ENCODE results near the gene TAB2. TPM values are rescaled to one million over a fixed set of nuclear protein-coding genes. Genes with fewer than 3 reads are reported as not detected.

TAB2 gene
- total and polyA plus RNA-seq, 4 experiments from 2014 or later: 27.0 to 116 (median 68.4) TPM

DNA sequence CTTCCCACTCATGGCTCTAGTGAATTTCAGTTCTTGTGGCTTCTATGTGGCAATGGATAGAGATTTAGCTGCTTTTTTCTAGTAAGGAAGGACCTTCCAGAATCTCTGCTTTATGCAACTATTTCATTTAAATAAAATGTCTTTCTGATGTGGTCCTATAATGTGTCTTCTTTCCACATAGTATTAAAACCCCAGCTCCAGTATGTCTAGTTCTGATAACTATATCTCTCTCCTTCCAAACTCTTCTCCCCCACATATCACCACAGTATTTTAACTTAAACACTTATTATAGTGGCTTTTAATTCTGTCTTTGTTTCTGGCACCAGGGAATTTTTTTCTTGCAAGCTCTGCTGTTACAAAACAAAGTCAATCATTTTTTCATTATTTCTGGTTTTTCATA is 41.9 kb downstream of the TAB2 start:
- Histone ChIP-seq H3K27me3 (ENCODE audit: insufficient read depth, low read length) (no peaks in the 10 kb centered on the region), H3K27ac (ENCODE audit: low read depth, low read length) (no peak overlapping the region), H3K4me3 (ENCODE audit: low read length in 2 of 2) (no peak overlapping the region), H3K36me3 (ENCODE audit: insufficient read depth, low read length) (no peaks in the 10 kb centered on the region), H3K4me1 (ENCODE audit: insufficient read depth, low read length) (peaks cover 94% of the 10 kb centered on the region), H3K9me3 (ENCODE audit: control insufficient read depth in 1 of 2, low read length in 2 of 2) (no peaks in the 10 kb centered on the region)
- Mint-ChIP-seq H3K4me1 (peaks cover 59 to 81% (median 72%) of the 10 kb centered on the region in 4 donors), H3K9me3 (peaks cover 0 to 7% (median 2%) of the 10 kb centered on the region in 8 donors), H3K4me3 (peak overlapping the region in 5 of 8 donors; percentile 1 to 40 (median 14)), H3K27ac (peak overlapping the region; percentile 18 to 84 (median 31)), H3K36me3 (peaks cover 25 to 33% of the 10 kb centered on the region in 2 donors), H3K27me3 (no peaks in the 10 kb centered on the region)
- no peak for DNase-seq
- intact Hi-C loops (cut with micrococcal nuclease): loop anchor here (2.0 kb wide), 1 partner anchor 15 kb away; no protein-coding TSS in a partner anchor
- CTCF ChIA-PET (ENCODE audit: partially characterized antibody): interaction anchor here (1.0 to 1.5 kb wide), 3 partner anchors 10 to 72 kb away, joined by 3 to 4 read pairs (median 3); no protein-coding TSS in a partner anchor
- POLR2A ChIA-PET (ENCODE audit: partially characterized antibody): interaction anchor here (1.1 to 2.0 kb wide), 4 partner anchors 10 to 42 kb away, joined by 3 to 6 read pairs (median 4); partner anchors contain the start of gene TAB2

DNA sequence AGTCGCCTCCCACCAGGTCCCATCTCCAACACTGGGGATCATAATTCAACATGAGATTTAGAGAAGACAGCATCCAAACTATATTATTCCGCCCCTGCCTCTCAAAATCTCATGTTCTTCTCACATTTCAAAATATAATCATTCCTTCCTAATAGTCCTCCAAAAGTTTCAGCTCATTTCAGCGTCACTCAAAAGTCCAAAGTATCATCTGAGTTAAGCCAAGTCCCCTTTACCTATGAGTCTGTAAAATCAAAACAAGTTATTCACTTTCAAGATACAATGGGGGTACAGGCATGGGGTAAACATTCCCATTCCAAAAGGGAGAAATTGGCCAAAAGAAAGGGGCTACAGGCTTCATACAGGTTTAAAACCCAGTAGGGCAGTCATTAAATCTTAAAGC is 43.0 kb downstream of the TAB2 start:
- intact Hi-C loops (cut with micrococcal nuclease): no loop called here
- no peaks in the 10 kb centered on the region for H3K27me3 Mint-ChIP-seq
- H3K4me1 Mint-ChIP-seq: peaks cover 65 to 72% (median 69%) of the 10 kb centered on the region in 4 donors
- no peaks in the 10 kb centered on the region for H3K9me3 ChIP-seq (ENCODE audit: control insufficient read depth in 1 of 2, low read length in 2 of 2)
- peak overlapping the region in 1 of 8 donors; percentile 12 for H3K4me3 Mint-ChIP-seq
- H3K36me3 ChIP-seq (ENCODE audit: insufficient read depth, low read length): no peaks in the 10 kb centered on the region
- H3K27ac ChIP-seq (ENCODE audit: low read depth, low read length): no peak overlapping the region
- peaks cover 25 to 30% of the 10 kb centered on the region in 2 donors for H3K36me3 Mint-ChIP-seq
- CTCF ChIA-PET (ENCODE audit: partially characterized antibody): no interaction called here
- DNase-seq: no peak
- H3K27me3 ChIP-seq (ENCODE audit: insufficient read depth, low read length): no peaks in the 10 kb centered on the region
- peaks cover 0 to 7% (median 2%) of the 10 kb centered on the region in 8 donors for H3K9me3 Mint-ChIP-seq
- H3K4me3 ChIP-seq (ENCODE audit: low read length in 2 of 2): no peak overlapping the region
- H3K4me1 ChIP-seq (ENCODE audit: insufficient read depth, low read length): peaks cover 94% of the 10 kb centered on the region
- H3K27ac Mint-ChIP-seq: peak overlapping the region in 5 of 7 donors; percentile 49 to 67 (median 61)
- POLR2A ChIA-PET (ENCODE audit: partially characterized antibody): interaction anchor here (1.0 to 1.1 kb wide), 3 partner anchors 9 to 43 kb away, joined by 3 to 5 read pairs (median 4); partner anchors contain the start of gene TAB2

DNA sequence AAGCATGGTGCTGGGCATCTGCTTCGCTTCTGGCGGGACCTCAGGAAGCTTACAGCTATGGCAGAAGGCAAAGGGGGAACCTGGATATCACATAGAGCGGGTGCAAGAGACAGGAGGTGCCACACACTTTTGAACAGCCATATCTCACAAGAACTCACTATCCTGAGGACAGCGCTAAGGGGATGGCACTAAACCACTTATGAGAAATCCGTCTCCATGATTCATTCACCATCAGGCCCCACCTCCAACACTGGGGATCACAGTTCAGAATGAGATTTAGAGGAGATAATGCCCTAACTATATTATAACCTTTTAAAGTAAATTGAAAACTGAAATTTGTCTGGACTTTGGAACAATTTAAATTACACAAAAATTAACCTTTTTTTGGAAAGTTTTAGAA is 44.8 kb downstream of the TAB2 start:
- DNase-seq: no peak
- Histone ChIP-seq H3K36me3 (ENCODE audit: insufficient read depth, low read length) (no peaks in the 10 kb centered on the region), H3K9me3 (ENCODE audit: control insufficient read depth in 1 of 2, low read length in 2 of 2) (no peaks in the 10 kb centered on the region), H3K27me3 (ENCODE audit: insufficient read depth, low read length) (no peaks in the 10 kb centered on the region), H3K4me1 (ENCODE audit: insufficient read depth, low read length) (peaks cover 98% of the 10 kb centered on the region), H3K27ac (ENCODE audit: low read depth, low read length) (no peak overlapping the region), H3K4me3 (ENCODE audit: low read length in 2 of 2) (no peak overlapping the region)
- Mint-ChIP-seq H3K27ac (peak overlapping the region in 6 of 7 donors; percentile 55 to 91 (median 80)), H3K4me3 (peak overlapping the region in 2 of 8 donors; percentile 12 to 35), H3K36me3 (peaks cover 25 to 26% of the 10 kb centered on the region in 2 donors), H3K9me3 (peaks cover 0 to 7% (median 2%) of the 10 kb centered on the region in 8 donors), H3K27me3 (no peaks in the 10 kb centered on the region), H3K4me1 (peaks cover 58 to 60% (median 59%) of the 10 kb centered on the region in 4 donors)
- intact Hi-C loops (cut with micrococcal nuclease): no loop called here
- CTCF ChIA-PET (ENCODE audit: partially characterized antibody): interaction anchor here (0.8 to 0.9 kb wide), 2 partner anchors 69 to 289 kb away, joined by 3 read pairs; no protein-coding TSS in a partner anchor
- POLR2A ChIA-PET (ENCODE audit: partially characterized antibody): interaction anchor here (0.8 to 1.1 kb wide), 3 partner anchors 18 to 45 kb away, joined by 3 to 6 read pairs (median 3); partner anchors contain the start of gene TAB2

DNA sequence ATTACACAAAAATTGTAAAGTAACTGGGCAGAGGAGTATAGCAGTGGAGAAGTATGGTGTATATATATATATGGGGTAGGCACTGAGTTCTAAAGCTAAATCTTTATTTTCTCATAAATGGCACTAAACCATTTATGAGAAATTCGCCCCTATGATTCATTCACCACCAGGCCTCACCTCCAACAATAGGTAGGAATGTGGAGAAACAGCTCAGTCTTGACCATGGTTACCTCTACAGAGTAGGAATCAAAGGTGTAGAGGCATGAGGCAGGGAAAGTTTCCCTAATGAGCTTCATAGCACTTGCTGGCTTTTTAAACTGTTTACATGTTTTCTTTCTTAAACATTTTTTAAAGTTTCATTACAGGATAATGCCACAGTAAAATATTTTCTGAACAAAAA is 45.6 kb downstream of the TAB2 start:
- intact Hi-C loops (cut with micrococcal nuclease): no loop called here
- ChIA-PET POLR2A (ENCODE audit: partially characterized antibody) (interaction anchor here (0.8 to 1.1 kb wide), 4 partner anchors 19 to 120 kb away, joined by 3 to 6 read pairs (median 4); partner anchors contain the start of gene TAB2), CTCF (ENCODE audit: partially characterized antibody) (interaction anchor here (0.9 kb wide), 1 partner anchor 290 kb away, joined by 3 read pairs; no protein-coding TSS in a partner anchor)
- Histone ChIP-seq H3K27ac (ENCODE audit: low read depth, low read length) (no peak overlapping the region), H3K27me3 (ENCODE audit: insufficient read depth, low read length) (no peaks in the 10 kb centered on the region), H3K9me3 (ENCODE audit: control insufficient read depth in 1 of 2, low read length in 2 of 2) (no peaks in the 10 kb centered on the region), H3K4me3 (ENCODE audit: low read length in 2 of 2) (no peak overlapping the region), H3K4me1 (ENCODE audit: insufficient read depth, low read length) (peaks cover 99% of the 10 kb centered on the region), H3K36me3 (ENCODE audit: insufficient read depth, low read length) (no peaks in the 10 kb centered on the region)
- DNase-seq: no peak
- Mint-ChIP-seq H3K4me1 (peaks cover 50 to 55% (median 52%) of the 10 kb centered on the region in 4 donors), H3K4me3 (peak overlapping the region in 1 of 8 donors; percentile 22), H3K27me3 (no peaks in the 10 kb centered on the region), H3K36me3 (peaks cover 25 to 26% of the 10 kb centered on the region in 2 donors), H3K27ac (peak overlapping the region in 6 of 7 donors; percentile 1 to 67 (median 47)), H3K9me3 (peaks cover 0 to 7% (median 2%) of the 10 kb centered on the region in 8 donors)

DNA sequence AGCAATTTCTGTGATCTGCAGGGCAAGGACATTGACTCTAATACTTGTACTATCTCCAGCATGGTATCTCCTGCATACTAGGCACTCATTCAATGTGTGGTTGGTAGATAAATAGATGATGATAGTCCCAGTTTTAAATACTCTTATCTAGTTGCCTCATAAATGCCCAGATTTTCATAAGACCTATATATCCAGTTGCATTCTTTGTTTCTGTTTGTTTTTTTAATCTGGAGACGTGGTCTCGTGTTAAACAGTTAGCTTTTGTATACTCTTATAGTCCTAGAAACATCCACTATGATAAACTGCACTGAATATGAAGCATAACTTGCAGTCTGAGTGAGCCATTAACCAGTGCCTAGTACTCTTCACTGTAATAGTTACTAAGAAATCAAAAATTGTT is 47.0 kb downstream of the TAB2 start:
- intact Hi-C loops (cut with micrococcal nuclease): loop anchor here (2.0 kb wide), 1 partner anchor 46 kb away; no protein-coding TSS in a partner anchor
- no peaks in the 10 kb centered on the region for H3K27me3 Mint-ChIP-seq
- H3K4me3 Mint-ChIP-seq: peak overlapping the region in 4 of 8 donors; percentile 13 to 57 (median 19)
- H3K27ac Mint-ChIP-seq: peak overlapping the region in 6 of 7 donors; percentile 2 to 73 (median 23)
- peaks cover 36 to 42% (median 39%) of the 10 kb centered on the region in 4 donors for H3K4me1 Mint-ChIP-seq
- H3K9me3 ChIP-seq (ENCODE audit: control insufficient read depth in 1 of 2, low read length in 2 of 2): no peaks in the 10 kb centered on the region
- no peaks in the 10 kb centered on the region for H3K27me3 ChIP-seq (ENCODE audit: insufficient read depth, low read length)
- H3K27ac ChIP-seq (ENCODE audit: low read depth, low read length): no peak overlapping the region
- H3K36me3 ChIP-seq (ENCODE audit: insufficient read depth, low read length): no peaks in the 10 kb centered on the region
- H3K4me1 ChIP-seq (ENCODE audit: insufficient read depth, low read length): peaks cover 94% of the 10 kb centered on the region
- CTCF ChIA-PET (ENCODE audit: partially characterized antibody): interaction anchor here (1.6 kb wide), 1 partner anchor 68 kb away, joined by 4 read pairs; no protein-coding TSS in a partner anchor
- no peak for DNase-seq
- POLR2A ChIA-PET (ENCODE audit: partially characterized antibody): no interaction called here
- H3K9me3 Mint-ChIP-seq: peaks cover 0 to 7% (median 2%) of the 10 kb centered on the region in 8 donors
- no peak overlapping the region for H3K4me3 ChIP-seq (ENCODE audit: low read length in 2 of 2)
- H3K36me3 Mint-ChIP-seq: peaks cover 20 to 25% of the 10 kb centered on the region in 2 donors

DNA sequence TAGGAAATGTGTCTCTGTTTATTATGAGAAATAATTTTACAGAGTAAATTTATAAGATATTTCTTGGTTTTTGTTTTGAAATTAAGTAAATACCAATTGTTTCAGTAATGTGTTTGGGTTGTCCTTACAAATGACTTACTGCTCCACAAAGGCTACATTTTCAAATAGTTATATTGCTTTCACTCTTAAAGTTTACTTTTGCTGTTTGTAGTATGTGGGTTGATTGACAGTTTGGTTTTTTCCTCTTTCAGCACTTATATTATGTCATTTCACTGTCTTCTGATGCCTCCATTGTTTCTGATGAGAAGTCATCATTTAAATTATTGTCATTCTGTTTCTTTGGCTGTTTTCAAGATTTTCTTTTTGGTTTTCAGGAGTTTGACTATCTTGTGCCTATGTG is 47.7 kb downstream of the TAB2 start:
- H3K27me3 Mint-ChIP-seq: no peaks in the 10 kb centered on the region
- POLR2A ChIA-PET (ENCODE audit: partially characterized antibody): interaction anchor here (1.4 kb wide), 1 partner anchor 40 kb away, joined by 5 read pairs; no protein-coding TSS in a partner anchor

More for the DNA sequence above, 47.7 kb downstream of the TAB2 start:
- H3K9me3 ChIP-seq (ENCODE audit: control insufficient read depth in 1 of 2, low read length in 2 of 2): no peaks in the 10 kb centered on the region
- intact Hi-C loops (cut with micrococcal nuclease): loop anchor here (2.0 kb wide), 1 partner anchor 46 kb away; no protein-coding TSS in a partner anchor
- Mint-ChIP-seq H3K27ac (peak overlapping the region in 6 of 7 donors; percentile 46 to 89 (median 74)), H3K36me3 (peaks cover 20 to 25% of the 10 kb centered on the region in 2 donors), H3K9me3 (peaks cover 0 to 7% (median 2%) of the 10 kb centered on the region in 8 donors), H3K4me1 (peaks cover 35 to 43% (median 38%) of the 10 kb centered on the region in 4 donors), H3K4me3 (peak overlapping the region; percentile 14 to 74 (median 46))
- H3K4me3 ChIP-seq (ENCODE audit: low read length in 2 of 2): no peak overlapping the region
- no peak overlapping the region for H3K27ac ChIP-seq (ENCODE audit: low read depth, low read length)
- CTCF ChIA-PET (ENCODE audit: partially characterized antibody): interaction anchor here (1.6 kb wide), 1 partner anchor 67 kb away, joined by 4 read pairs; no protein-coding TSS in a partner anchor
- peak in 2 of 5 donors; percentile 9 to 25 for DNase-seq
- peaks cover 93% of the 10 kb centered on the region for H3K4me1 ChIP-seq (ENCODE audit: insufficient read depth, low read length)
- H3K36me3 ChIP-seq (ENCODE audit: insufficient read depth, low read length): peaks cover 5% of the 10 kb centered on the region
- H3K27me3 ChIP-seq (ENCODE audit: insufficient read depth, low read length): no peaks in the 10 kb centered on the region
